Measurements from ENCODE around the gene IL1RAPL2. TPM values are rescaled to one million over a fixed set of nuclear protein-coding genes. Genes with fewer than 3 reads are reported as not detected.

IL1RAPL2 gene
- total and polyA plus RNA-seq, 4 donors: 2.0 TPM; not detected in 3

GRCh38 chrX:105758754-105759153 is 1192.8 kb downstream of the IL1RAPL2 start:
- no peak for TF ChIP-seq CTCF (IDR thresholded peaks at IDR 0.05; ENCODE audit: control extremely low read depth, extremely low read depth)
- ATAC-seq (ENCODE audit: insufficient read depth, low FRiP score) (no peak), DNase-seq (peak; percentile 48 to 84 (median 82))

GRCh38 chrX:105759598-105759997 is 1193.6 kb downstream of the IL1RAPL2 start:
- 53 to 76% methylated on average over 2 of the region's 2 CpGs for WGBS, 2 donors
- Histone ChIP-seq H3K9ac (ENCODE audit: insufficient read depth in 1 of 2, low read length in 2 of 2) (no peak overlapping the region), H3K27me3 (ENCODE audit: control insufficient read depth in 3 of 3, insufficient read depth in 3 of 3, low read length in 2 of 3) (peaks cover 0 to 27% (median 4%) of the 10 kb centered on the region in 3 donors), H3K27ac (ENCODE audit: low read depth in 1 of 2, low read length in 1 of 2) (no peak overlapping the region), H3K4me1 (ENCODE audit: control insufficient read depth in 5 of 5, insufficient read depth in 5 of 5, low read length in 5 of 5) (peaks cover 0 to 10% (median 0%) of the 10 kb centered on the region in 5 donors), H3K9me3 (ENCODE audit: control insufficient read depth in 4 of 4, insufficient read depth in 3 of 4, low read length in 3 of 4) (no peaks in the 10 kb centered on the region), H3K4me3 (no peak overlapping the region), H3K36me3 (ENCODE audit: control insufficient read depth in 4 of 4, insufficient read depth in 4 of 4, low read length in 4 of 4) (no peaks in the 10 kb centered on the region)
- DNase-seq: no peak
- no peak for TF ChIP-seq CTCF (IDR thresholded peaks at IDR 0.05; ENCODE audit: control extremely low read depth, extremely low read depth)
- ATAC-seq (ENCODE audit: insufficient read depth, low FRiP score): no peak

More at GRCh38 chrX:105758754-105759153, 1192.8 kb downstream of the IL1RAPL2 start:
- Histone ChIP-seq H3K9ac (ENCODE audit: insufficient read depth in 1 of 2, low read length in 2 of 2) (no peak overlapping the region), H3K36me3 (ENCODE audit: control insufficient read depth in 4 of 4, insufficient read depth in 4 of 4, low read length in 4 of 4) (no peaks in the 10 kb centered on the region), H3K4me3 (no peak overlapping the region), H3K27me3 (ENCODE audit: control insufficient read depth in 3 of 3, insufficient read depth in 3 of 3, low read length in 2 of 3) (peaks cover 0 to 25% (median 4%) of the 10 kb centered on the region in 3 donors), H3K9me3 (ENCODE audit: control insufficient read depth in 4 of 4, insufficient read depth in 3 of 4, low read length in 3 of 4) (no peaks in the 10 kb centered on the region), H3K27ac (ENCODE audit: low read depth in 1 of 2, low read length in 1 of 2) (no peak overlapping the region), H3K4me1 (ENCODE audit: control insufficient read depth in 5 of 5, insufficient read depth in 5 of 5, low read length in 5 of 5) (peaks cover 0 to 13% (median 0%) of the 10 kb centered on the region in 5 donors)
- WGBS, 2 donors: 76 to 80% methylated on average over 1 of the region's 1 CpG

- no peak for ATAC-seq (ENCODE audit: insufficient read depth, low FRiP score)
- Histone ChIP-seq H3K9me3 (ENCODE audit: control insufficient read depth in 4 of 4, insufficient read depth in 3 of 4, low read length in 3 of 4) (no peaks in the 10 kb centered on the region), H3K27ac (ENCODE audit: low read depth in 1 of 2, low read length in 1 of 2) (no peak overlapping the region), H3K9ac (ENCODE audit: insufficient read depth in 1 of 2, low read length in 2 of 2) (no peak overlapping the region), H3K4me1 (ENCODE audit: control insufficient read depth in 5 of 5, insufficient read depth in 5 of 5, low read length in 5 of 5) (peaks cover 0 to 5% (median 0%) of the 10 kb centered on the region in 5 donors), H3K27me3 (ENCODE audit: control insufficient read depth in 3 of 3, insufficient read depth in 3 of 3, low read length in 2 of 3) (peaks cover 0 to 34% (median 6%) of the 10 kb centered on the region in 3 donors), H3K36me3 (ENCODE audit: control insufficient read depth in 4 of 4, insufficient read depth in 4 of 4, low read length in 4 of 4) (no peaks in the 10 kb centered on the region), H3K4me3 (no peak overlapping the region)
- TF ChIP-seq CTCF (IDR thresholded peaks at IDR 0.05; ENCODE audit: control extremely low read depth, extremely low read depth): no peak
- 50 to 69% methylated on average over 1 of the region's 1 CpG for WGBS, 2 donors
- DNase-seq: no peak
Measured at GRCh38 chrX:105765691-105766090, 1199.7 kb downstream of the IL1RAPL2 start.

- no peak overlapping the region for H3K9ac ChIP-seq (ENCODE audit: insufficient read depth in 1 of 2, low read length in 2 of 2)
- DNase-seq (peak in 1 of 3 donors; percentile 19), ATAC-seq (ENCODE audit: insufficient read depth, low FRiP score) (no peak)
- H3K4me1 ChIP-seq (ENCODE audit: control insufficient read depth in 5 of 5, insufficient read depth in 5 of 5, low read length in 5 of 5): peaks cover 0 to 7% (median 0%) of the 10 kb centered on the region in 5 donors
- no peaks in the 10 kb centered on the region for H3K9me3 ChIP-seq (ENCODE audit: control insufficient read depth in 4 of 4, insufficient read depth in 3 of 4, low read length in 3 of 4)
- peaks cover 3 to 26% (median 5%) of the 10 kb centered on the region in 3 donors for H3K27me3 ChIP-seq (ENCODE audit: control insufficient read depth in 3 of 3, insufficient read depth in 3 of 3, low read length in 2 of 3)
- no peak for TF ChIP-seq CTCF (IDR thresholded peaks at IDR 0.05; ENCODE audit: control extremely low read depth, extremely low read depth)
- no peak overlapping the region for H3K4me3 ChIP-seq
- H3K36me3 ChIP-seq (ENCODE audit: control insufficient read depth in 4 of 4, insufficient read depth in 4 of 4, low read length in 4 of 4): no peaks in the 10 kb centered on the region
- no peak overlapping the region for H3K27ac ChIP-seq (ENCODE audit: low read depth in 1 of 2, low read length in 1 of 2)
Measured at GRCh38 chrX:105773801-105774200, 1207.8 kb downstream of the IL1RAPL2 start.

All from lung (tissue), 12 donors.